NCI-H446 treated with DMSO at 0.1 percent for 48 hours (cell line): ENCODE results near the gene POFUT1.

Experiments
- DNase-seq: peaks from one replicate; lab custom pipeline; 2025; lab: John Stamatoyannopoulos, UW

The POFUT1 gene

GRCh38 chr20:32277361-32278198 lies 69.9 kb downstream of the POFUT1 start, which contains the start of gene KIF3B:
Gene KIF3B, plus strand, starts transcription at chr20:32277651. Its CDS starts 32,127 bp downstream, at chr20:32309778.
- DNase-seq, result peak; percentile 85

GRCh38 chr20:32278199-32278643 lies 70.5 kb downstream of the POFUT1 start:
- DNase-seq, result no peak

- no peak for DNase-seq
These were observed 74.0 kb downstream of the POFUT1 start for GRCh38 chr20:32281711-32282110.

GRCh38 chr20:32282461-32282860 lies 74.8 kb downstream of the POFUT1 start:
- peak; percentile 95 for DNase-seq

- no peak for DNase-seq
These were observed 77.5 kb downstream of the POFUT1 start for GRCh38 chr20:32285082-32285620.

- DNase-seq, result no peak
These were observed 78.1 kb downstream of the POFUT1 start for GRCh38 chr20:32285621-32286371.

GRCh38 chr20:32287231-32287638 lies 79.6 kb downstream of the POFUT1 start:
- no peak for DNase-seq
